G401 (cell line): Measurements from ENCODE around the gene SNX11. TPM values are rescaled to one million over a fixed set of nuclear protein-coding genes. Genes with fewer than 3 reads are reported as not detected.
"Not testable (repeated sequence)": the region's sequence is repeated elsewhere in the genome, so short reads cannot be mapped to it uniquely, and the experiment has no call there.

Source experiments
- DNase-seq: peaks from one replicate; pipeline ENCODE4 v3.0.0-alpha.2; 2015; ENCODE audit warnings: low spot score
- in situ Hi-C: cut with HindIII; loops from 2 replicates; pipeline ENCODE4 v1.10.0; 2016; ENCODE audit warnings: low sequenced_read_pairs, mixed read lengths
- total RNA-seq: library from RNA; depleted of rRNA; stranded (reverse); fragments of >200 nt; shearing (Covaris generic); gene quantifications from 2 replicates; pipeline ENCODE4 v1.2.3, GENCODE V29; 2014; rRNA removed

The SNX11 gene, protein sequence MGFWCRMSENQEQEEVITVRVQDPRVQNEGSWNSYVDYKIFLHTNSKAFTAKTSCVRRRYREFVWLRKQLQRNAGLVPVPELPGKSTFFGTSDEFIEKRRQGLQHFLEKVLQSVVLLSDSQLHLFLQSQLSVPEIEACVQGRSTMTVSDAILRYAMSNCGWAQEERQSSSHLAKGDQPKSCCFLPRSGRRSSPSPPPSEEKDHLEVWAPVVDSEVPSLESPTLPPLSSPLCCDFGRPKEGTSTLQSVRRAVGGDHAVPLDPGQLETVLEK
- total RNA-seq, result 22.5 and 25.2 TPM in 2 replicates

DNA sequence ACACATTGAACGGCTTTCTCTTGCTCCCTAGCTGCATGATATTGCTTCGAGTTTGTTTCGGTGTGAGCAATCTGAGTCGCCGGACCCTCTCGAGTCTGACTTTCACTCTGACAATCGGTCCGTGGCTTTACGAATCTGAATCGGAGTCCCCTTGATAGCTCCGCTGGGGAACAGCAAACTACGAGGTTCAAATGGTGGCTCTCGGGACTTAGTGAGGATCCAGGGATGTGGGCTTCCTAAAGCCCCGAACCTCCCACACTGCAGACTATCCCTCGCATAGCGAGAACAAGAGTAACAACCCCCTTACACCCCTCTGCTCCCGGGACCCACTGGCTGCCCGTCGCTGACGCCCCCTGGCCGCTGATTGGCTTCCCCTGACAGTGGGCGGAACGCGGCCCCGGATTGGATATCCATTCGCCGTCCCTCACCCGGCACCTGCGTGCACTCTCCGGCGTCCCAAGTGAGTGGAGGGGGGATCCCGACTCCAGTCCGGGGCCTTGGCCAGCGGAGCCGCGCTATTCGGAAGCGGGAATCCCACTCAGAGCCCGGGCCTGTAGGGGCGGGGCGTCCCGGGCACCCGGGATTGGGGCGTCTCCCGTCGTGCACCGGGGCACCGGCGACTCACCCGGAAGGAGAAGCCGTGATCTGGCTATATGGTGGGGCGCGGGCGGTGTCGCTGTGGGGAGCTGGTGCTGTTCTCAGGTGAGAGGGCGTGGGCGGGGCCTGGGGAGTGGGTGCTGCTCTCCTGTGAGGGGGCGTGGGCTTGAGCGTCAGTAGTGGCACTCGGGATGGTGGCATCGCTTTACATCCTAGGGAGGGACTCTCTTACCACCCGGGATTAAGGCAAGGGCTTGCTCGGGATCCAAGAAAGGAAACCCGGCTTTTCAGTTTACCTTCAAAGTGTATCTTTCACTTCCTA is at the start of gene SNX11:
SNX11 (plus strand) TSS at position 630 of the 919 bp plus-strand sequence. CDS start 4,278 bp downstream, outside the sequence.
- DNase-seq, result peak; percentile 92
- in situ Hi-C loops, result no loop called here

DNA sequence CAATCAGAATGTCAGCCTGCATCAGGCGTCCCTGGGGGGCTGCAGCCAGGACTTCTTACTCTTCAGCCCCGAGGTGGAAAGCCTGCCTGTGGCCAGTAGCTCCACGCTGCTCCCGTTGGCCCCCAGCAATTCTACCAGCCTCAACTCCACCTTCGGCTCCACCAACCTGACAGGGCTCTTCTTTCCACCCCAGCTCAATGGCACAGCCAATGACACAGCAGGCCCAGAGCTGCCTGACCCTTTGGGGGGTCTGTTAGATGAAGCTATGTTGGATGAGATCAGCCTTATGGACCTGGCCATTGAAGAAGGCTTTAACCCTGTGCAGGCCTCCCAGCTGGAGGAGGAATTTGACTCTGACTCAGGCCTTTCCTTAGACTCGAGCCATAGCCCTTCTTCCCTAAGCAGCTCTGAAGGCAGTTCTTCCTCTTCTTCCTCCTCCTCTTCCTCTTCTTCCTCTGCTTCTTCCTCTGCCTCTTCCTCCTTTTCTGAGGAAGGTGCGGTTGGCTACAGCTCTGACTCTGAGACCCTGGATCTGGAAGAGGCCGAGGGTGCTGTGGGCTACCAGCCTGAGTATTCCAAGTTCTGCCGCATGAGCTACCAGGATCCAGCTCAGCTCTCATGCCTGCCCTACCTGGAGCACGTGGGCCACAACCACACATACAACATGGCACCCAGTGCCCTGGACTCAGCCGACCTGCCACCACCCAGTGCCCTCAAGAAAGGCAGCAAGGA is 49.0 kb upstream of the SNX11 start:
- no peak for DNase-seq
- in situ Hi-C loops, result no loop called here

DNA sequence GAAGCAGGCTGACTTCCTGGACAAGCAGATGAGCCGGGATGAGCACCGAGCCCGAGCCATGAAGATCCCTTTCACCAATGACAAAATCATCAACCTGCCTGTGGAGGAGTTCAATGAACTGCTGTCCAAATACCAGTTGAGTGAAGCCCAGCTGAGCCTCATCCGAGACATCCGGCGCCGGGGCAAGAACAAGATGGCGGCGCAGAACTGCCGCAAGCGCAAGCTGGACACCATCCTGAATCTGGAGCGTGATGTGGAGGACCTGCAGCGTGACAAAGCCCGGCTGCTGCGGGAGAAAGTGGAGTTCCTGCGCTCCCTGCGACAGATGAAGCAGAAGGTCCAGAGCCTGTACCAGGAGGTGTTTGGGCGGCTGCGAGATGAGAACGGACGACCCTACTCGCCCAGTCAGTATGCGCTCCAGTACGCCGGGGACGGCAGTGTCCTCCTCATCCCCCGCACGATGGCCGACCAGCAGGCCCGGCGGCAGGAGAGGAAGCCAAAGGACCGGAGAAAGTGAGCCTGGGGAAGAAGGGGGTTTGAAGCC is 48.4 kb upstream of the SNX11 start:
- in situ Hi-C loops, result no loop called here
- DNase-seq, result no peak

DNA sequence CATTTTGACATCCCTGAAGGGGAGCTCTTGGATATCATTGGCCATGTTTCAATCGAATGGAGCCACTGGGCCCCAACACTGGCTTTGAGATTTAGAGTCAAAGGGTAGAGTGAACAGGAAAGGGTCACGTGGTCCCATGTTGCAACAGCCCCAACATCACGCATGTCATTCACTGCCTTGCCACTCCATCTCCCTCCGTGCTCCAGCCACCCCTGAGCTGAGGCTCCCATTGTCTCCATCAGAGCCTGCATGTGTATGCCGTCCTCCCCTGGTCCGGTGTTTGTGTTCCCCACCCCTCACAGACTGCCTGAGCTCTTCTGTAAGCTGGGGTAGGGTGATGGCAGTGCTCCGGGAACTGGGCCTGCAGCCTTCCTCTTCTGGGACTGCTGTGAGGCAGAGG is 47.3 kb upstream of the SNX11 start:
- DNase-seq, result no peak
- in situ Hi-C loops, result no loop called here

DNA sequence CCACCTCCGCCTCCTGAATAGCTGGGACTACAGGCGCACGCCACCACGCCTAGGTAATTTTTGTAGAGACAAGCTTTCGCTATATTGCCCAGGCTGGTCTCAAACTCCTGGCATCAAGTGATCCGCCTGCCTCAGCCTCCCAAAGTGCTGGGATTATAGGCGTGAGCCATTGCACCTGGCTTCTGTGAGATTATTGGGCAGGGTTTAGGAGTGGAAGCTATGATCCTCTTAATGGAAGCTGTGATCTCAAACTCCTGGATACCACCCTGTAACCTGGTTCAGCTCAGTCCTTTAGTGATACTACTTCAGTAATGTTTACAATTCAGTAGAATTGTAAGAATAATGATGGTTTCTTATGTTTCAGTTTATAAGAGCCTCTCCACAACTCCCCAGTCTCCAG is 45.3 kb upstream of the SNX11 start:
- no peak for DNase-seq
- in situ Hi-C loops, result no loop called here

DNA sequence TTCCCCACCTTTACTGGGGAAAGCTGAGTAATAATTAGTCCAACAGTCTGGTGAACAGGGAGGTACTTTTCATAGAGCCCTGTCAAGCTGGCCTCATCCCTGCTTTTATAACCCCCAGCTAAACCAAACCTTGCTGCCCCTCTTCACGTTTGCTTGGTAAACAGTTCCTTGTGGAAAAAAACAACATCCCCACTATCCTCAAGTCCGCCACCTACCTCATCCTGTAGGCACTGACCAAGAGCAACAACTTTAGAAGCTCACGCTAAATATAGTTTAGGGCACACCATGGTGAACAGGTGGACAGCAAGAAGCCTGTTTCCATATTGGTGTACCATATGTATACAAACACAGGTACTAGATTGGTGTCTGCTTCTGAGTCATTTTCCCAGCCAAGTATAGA is 42.9 kb upstream of the SNX11 start:
- no peak for DNase-seq
- in situ Hi-C loops, result no loop called here

DNA sequence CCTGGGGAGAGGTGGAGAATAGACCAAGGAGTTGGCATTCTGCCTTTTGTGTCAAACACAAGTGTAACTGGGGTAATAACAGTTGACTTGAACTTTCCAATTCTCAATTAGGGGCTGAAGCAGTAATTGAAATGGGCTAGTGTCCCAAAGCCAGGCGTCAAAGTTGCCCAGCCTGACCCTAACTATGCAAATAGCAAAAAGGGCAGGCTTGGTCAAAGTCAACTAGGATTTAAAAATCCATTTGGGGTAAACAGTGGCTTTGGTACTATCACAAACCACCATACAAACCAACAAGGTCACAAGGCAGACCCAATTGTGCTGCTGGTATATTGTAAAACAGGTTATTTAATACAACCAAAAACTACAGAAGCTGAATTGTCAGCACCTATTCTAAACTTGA is 41.4 kb upstream of the SNX11 start:
- in situ Hi-C loops, result no loop called here
- DNase-seq, result no peak

DNA sequence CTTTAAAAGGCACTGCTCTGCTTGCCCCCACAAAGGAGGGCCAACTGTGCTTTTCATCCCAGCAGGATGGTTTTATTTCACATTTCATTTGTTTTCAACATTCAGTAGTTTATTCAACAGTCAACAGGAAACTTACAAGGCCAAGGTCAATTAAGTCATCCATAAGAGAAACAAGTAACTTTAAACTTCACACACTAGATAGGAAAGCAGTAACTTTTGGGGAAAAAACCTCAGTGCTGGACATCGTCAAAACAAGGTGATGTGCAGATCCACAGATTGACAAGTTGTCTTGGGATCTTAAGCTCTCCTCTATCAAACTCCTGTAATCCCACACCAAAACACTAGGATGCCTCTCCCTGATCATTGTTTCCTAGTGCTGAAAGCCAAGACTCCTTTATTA is 40.9 kb upstream of the SNX11 start:
- DNase-seq, result no peak
- in situ Hi-C loops, result no loop called here

DNA sequence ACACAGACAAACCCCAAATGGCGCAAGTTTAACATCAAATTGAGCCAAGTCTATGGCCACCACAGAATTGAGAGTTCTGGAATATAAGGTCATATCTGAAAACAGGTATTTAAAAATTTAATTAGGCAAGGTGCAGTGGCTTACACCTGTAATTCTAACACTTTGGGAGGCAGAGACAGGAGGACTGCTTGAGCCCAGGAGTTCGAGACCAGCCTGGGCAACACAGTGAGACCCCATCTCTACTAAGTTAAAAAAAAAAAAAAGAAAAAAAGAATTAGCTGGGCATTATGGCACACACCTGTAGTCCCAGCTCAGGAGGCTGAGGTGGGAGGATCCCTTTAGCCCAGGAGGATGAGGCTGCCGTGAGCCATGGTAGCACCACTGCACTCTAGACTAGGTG is 40.3 kb upstream of the SNX11 start:
- no peak for DNase-seq
- in situ Hi-C loops, result no loop called here

DNA sequence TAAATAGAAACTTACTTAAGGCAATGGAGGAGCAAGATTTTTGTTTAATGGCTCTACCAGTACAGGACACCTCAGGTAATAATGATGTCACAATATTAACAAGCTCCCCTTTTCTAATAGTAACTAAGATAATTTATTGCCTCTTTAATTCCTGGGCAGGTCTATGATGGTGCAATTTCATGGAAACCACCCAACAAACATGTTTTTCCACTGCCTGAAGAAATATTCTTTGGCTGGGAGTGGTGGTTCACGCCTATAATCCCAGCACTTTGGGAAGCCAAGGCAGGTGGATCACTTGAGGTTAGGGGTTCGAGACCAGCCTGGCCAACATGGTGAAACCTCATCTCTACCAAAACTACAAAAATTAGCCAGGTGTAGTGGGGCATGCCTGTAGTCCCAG is 39.8 kb upstream of the SNX11 start:
- DNase-seq, in situ Hi-C loops: not testable (repeated sequence)

DNA sequence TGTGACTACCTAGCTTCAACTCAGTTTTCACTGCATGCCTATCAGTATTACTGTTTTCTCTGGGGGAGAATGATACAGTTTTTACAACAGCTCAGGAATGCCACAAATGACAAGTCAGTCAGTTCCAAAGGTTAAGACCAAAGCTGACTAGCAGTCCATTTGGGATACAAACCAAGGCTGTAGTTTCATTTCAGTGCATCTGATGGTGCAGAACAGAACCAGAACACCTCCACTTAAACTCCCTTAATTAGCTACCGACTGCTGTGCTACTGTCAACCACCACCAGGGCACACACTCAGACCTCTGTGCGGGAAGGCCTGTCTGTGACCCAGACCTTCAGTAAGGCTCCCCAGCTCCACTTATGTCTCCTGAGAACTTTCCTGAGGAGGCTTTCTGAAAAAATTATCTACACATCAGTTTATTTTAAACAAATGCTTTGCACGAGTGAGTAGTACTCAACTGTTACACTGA is 39.0 kb upstream of the SNX11 start:
- in situ Hi-C loops, result no loop called here
- no peak for DNase-seq

DNA sequence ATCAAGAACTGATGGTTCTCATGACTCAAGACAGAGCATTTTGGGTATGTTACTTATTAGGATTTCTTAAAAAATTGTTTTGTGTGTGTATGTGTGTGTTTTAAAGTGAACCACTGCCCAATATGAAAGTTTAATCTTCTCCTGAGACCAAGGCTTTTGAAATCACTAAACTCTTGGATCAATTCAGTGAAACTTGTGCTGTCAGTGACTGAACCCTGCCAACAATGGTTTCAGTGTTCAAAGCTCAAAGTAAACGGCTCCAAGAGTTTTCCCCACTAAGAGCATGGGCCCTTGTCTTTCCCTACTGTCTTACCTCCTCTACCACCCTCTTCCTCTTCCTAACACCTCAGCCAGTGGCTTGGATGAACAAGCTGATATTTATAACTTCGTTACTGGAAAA is 37.4 kb upstream of the SNX11 start:
- no peak for DNase-seq
- in situ Hi-C loops, result no loop called here

DNA sequence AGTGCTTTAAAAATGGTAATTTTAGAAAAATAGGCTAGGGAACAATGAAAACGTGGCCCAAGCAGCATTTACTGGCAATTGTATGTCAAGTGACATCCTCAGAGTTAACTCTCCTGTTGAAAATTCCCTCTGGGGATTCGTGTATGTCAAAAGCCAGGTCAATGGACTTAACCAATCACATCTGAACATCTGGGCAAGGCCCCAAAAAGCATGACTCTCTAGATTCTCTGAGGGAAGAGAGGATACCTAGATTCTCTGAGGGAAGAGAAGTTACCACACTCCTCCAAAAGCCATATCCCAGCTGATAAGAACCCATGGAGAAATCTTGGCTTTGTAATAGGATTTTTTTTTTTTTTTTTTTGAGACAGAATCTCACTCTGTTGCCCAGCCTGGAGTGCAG is 35.9 kb upstream of the SNX11 start:
- no peak for DNase-seq
- in situ Hi-C loops, result no loop called here

DNA sequence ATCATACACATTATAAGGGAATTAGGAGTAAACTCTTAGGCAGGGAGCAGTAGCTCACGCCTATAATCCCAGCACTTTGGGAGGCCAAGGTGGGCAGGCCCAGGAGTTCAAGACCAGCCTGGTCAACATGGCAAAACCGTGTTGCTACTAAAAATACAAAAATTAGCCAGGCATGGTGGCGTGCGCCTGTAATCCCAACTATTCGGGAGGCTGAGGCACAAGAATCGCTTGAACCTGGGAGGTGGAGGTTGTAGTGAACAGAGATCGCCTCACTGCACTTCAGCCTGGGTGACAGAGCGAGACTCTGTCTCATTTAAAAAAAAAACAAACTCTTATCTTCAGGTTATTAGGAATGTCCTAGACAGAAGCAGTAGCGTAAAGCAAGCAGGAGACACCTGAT is 34.8 kb upstream of the SNX11 start:
- DNase-seq, in situ Hi-C loops: not testable (repeated sequence)

DNA sequence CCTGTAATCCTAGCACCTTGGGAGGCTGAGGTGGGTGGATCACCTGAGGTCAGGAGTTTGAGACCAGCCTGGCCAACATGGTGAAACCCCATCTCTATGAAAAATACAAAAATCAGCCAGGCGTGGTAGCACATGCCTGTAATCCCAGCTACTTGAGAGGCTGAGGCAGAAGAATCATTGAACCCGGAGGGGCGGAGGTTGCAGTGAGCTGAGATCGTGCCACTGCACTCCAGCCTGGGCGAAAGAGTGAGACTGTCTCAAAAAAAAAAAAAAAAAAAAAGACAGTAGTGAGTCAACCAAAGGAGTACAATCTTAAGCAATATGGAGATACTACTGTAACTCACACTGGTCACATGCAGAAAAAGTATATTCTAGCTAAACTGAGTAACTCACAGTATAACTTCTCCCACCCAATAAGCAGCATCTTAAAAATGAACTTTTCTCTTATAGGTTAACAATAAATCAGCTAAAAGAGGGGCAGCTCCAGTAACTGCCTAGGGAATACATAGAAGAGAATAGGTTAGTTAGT is 33.9 kb upstream of the SNX11 start:
- DNase-seq, in situ Hi-C loops: not testable (repeated sequence)

DNA sequence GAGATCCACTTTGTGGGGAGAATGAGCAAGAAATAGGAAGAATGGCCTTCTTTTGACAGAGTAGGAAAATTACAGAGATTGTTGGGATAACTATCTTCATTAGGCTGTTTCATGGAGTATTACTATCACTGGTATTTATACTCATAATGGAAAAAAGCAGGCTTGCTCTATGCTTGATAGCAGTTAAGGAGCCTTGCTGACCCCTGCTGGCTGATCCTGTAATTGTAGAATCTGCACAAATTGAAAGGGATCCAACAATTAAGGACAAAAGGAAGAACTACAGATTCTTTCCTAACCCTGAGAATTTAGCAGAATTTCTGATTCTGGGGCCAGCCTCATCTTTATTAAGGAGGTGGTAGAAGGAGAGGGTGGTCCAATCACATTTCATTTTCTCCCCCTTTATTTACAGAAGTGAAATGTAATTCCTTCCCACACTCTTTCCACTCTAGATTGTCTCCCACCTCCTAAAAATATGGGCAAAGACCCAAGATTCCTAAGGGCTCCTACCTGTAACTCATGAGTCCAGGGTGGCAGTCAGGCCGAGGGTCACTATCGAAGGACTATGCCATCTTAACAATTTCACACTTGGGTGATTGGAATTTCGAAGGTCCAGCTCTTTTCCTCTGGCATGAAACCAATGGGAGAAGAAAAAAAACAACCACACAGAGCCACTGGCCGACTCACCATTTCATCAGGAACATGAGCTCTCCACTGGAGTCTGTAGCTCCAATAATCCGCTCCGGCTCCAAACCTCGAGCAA is 33.1 kb upstream of the SNX11 start:
- in situ Hi-C loops, result no loop called here
- DNase-seq, result peak; percentile 82

DNA sequence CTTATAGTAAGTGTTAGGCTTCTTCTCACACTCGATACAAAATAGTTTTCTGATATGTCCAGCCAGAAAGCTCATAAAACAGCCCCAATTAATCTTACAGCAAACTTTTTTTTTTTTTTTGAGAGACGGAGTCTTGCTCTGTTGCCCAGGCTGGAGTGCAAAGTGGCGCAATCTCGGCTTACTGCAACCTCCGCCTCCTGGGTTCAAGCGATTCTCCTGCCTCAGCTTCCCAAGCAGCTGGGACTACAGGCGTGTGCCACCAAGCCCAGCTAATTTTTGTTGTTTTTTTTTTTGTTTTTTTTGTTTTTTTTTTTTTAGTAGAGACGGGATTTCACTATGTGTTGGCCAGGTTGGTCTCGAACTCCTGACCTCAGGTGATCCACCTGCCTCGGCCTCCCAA is 30.4 kb upstream of the SNX11 start:
- in situ Hi-C loops, DNase-seq: not testable (repeated sequence)

DNA sequence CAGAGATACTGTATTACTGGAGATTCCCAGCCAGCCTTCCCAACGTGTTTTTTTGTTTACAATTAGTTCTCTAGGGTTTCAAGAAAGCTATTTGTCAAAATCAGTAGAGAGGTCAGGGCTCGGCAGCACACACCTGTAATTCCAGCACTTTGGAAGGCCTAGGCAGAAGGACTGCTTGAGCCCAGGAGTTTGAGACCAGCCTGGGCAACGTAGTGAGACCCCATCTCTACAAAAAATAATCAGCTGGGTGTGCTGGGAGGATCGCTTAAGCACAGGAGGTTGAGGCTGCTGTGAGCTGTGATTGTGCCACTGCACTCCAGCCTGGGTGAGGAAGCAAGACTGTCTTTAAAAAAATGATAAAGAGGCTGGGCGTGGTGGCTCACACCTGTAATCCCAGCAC is 25.7 kb upstream of the SNX11 start:
- no peak for DNase-seq
- in situ Hi-C loops, result loop anchor here (10.0 kb wide), 1 partner anchor 283 kb away; no protein-coding TSS in a partner anchor
